H9 (cell line): ENCODE data around the gene KCNIP1. TPM values are rescaled to one million over a fixed set of nuclear protein-coding genes. Genes with fewer than 3 reads are reported as not detected.
A peak's percentile ranks its signal among the peaks of the same experiment; 100 is the strongest.

ENCODE experiments used
- DNase-seq: peaks from one replicate; pipeline ENCODE4 v3.0.0-alpha.2; 2017
- H2AFZ ChIP-seq: one replicate; pipeline ENCODE4 v1.6.1; 2013; ENCODE audit warnings: mild to moderate bottlenecking, low read length, control low read depth, moderate library complexity
- H2AK5ac ChIP-seq: 2 replicates; pipeline ENCODE4 v1.6.1; 2013; ENCODE audit warnings: low read length, control low read depth, mixed read lengths; ENCODE audit not compliant: insufficient read length
- H2BK120ac ChIP-seq: one replicate; pipeline ENCODE4 v1.6.1; 2013; ENCODE audit warnings: low read depth, mild to moderate bottlenecking, low read length, control low read depth, inconsistent platforms; ENCODE audit not compliant: poor library complexity, severe bottlenecking
- H2BK12ac ChIP-seq: 2 replicates; pipeline ENCODE4 v1.6.1; 2013; ENCODE audit warnings: low read length, control low read depth, mixed read lengths, low read depth; ENCODE audit not compliant: insufficient read length
- H2BK15ac ChIP-seq: 2 replicates; pipeline ENCODE4 v1.6.1; 2013; ENCODE audit warnings: low read depth, low read length, control low read depth
- H2BK20ac ChIP-seq: one replicate; pipeline ENCODE4 v1.6.1; 2013; ENCODE audit warnings: low read depth, mild to moderate bottlenecking, low read length, control low read depth, inconsistent platforms; ENCODE audit not compliant: poor library complexity, severe bottlenecking
- H2BK5ac ChIP-seq: 2 replicates; pipeline ENCODE4 v1.6.1; 2013; ENCODE audit warnings: low read length, control low read depth, mixed read lengths; ENCODE audit not compliant: insufficient read length
- H3K14ac ChIP-seq: 2 replicates; pipeline ENCODE4 v1.6.1; 2013; ENCODE audit warnings: low read length, control low read depth; ENCODE audit not compliant: insufficient read depth
- H3K18ac ChIP-seq: 2 replicates; pipeline ENCODE4 v1.6.1; 2013; ENCODE audit warnings: low read depth, mild to moderate bottlenecking, mixed read lengths, low read length, control low read depth; ENCODE audit not compliant: insufficient read length
- H3K23ac ChIP-seq: 2 replicates; pipeline ENCODE4 v1.6.1; 2013; ENCODE audit warnings: low read length, control low read depth, mixed read lengths, low read depth; ENCODE audit not compliant: insufficient read length
- H3K23me2 ChIP-seq: 2 replicates; pipeline ENCODE4 v1.6.1; 2013; ENCODE audit warnings: low read depth, mild to moderate bottlenecking, mixed read lengths, low read length, control low read depth; ENCODE audit not compliant: insufficient read length, poor library complexity, severe bottlenecking
- H3K27ac ChIP-seq: 2 replicates; pipeline ENCODE4 v1.5.1; 2013; ENCODE audit warnings: low read length, control low read depth, mixed read lengths, low read depth; ENCODE audit not compliant: insufficient read length
- H3K27me3 ChIP-seq: 2 replicates; pipeline ENCODE4 v1.6.1; 2013; ENCODE audit warnings: low read length, control low read depth, inconsistent platforms; ENCODE audit not compliant: insufficient read depth
- H3K4ac ChIP-seq: 2 replicates; pipeline ENCODE4 v1.6.1; 2013; ENCODE audit warnings: low read depth, mild to moderate bottlenecking, control low read depth, inconsistent platforms, low read length, moderate library complexity
- H3K4me1 ChIP-seq: 2 replicates; pipeline ENCODE4 v1.6.1; 2013; ENCODE audit warnings: low read length, control low read depth, inconsistent platforms; ENCODE audit not compliant: insufficient read depth
- H3K4me2 ChIP-seq: 2 replicates; pipeline ENCODE4 v1.6.1; 2013; ENCODE audit warnings: low read length, control low read depth, mixed read lengths; ENCODE audit not compliant: insufficient read length, insufficient read depth
- H3K56ac ChIP-seq: 2 replicates; pipeline ENCODE4 v1.6.1; 2013; ENCODE audit warnings: low read depth, mild to moderate bottlenecking, mixed read lengths, low read length, control low read depth; ENCODE audit not compliant: insufficient read length
- H3K79me1 ChIP-seq: 2 replicates; pipeline ENCODE4 v1.6.1; 2013; ENCODE audit warnings: low read depth, mild to moderate bottlenecking, moderate library complexity, low read length, control low read depth, inconsistent platforms; ENCODE audit not compliant: insufficient read depth, poor library complexity, severe bottlenecking
- H3K79me2 ChIP-seq: 2 replicates; pipeline ENCODE4 v1.6.1; 2013; ENCODE audit warnings: low read length, control low read depth, inconsistent platforms; ENCODE audit not compliant: insufficient read depth
- H3K9ac ChIP-seq: 2 replicates; pipeline ENCODE4 v1.6.1; 2013; ENCODE audit warnings: low read length, control low read depth, mixed read lengths; ENCODE audit not compliant: insufficient read length; ENCODE audit errors: extremely low read depth
- H3K9me3 ChIP-seq: one replicate; pipeline ENCODE4 v1.6.1; 2013; ENCODE audit warnings: low read depth, low read length, inconsistent platforms; ENCODE audit not compliant: control insufficient read depth
- H3T11ph ChIP-seq: one replicate; pipeline ENCODE4 v1.6.1; 2013; ENCODE audit warnings: mild to moderate bottlenecking, low read length, control low read depth, inconsistent platforms
- H4K20me1 ChIP-seq: one replicate; pipeline ENCODE4 v1.6.1; 2013; ENCODE audit not compliant: control insufficient read depth, insufficient read length, insufficient read depth
- H4K5ac ChIP-seq: 2 replicates; pipeline ENCODE4 v1.6.1; 2013; ENCODE audit warnings: low read depth, mild to moderate bottlenecking, mixed read lengths, low read length, control low read depth; ENCODE audit not compliant: insufficient read length
- H4K8ac ChIP-seq: replicated peaks from 2 replicates; pipeline ENCODE4 v1.6.1; 2013; ENCODE audit warnings: low read length, control low read depth, mixed read lengths, low read depth; ENCODE audit not compliant: insufficient read length
- H4K91ac ChIP-seq: 2 replicates; pipeline ENCODE4 v1.6.1; 2013; ENCODE audit warnings: low read depth, mild to moderate bottlenecking, moderate library complexity, mixed read lengths, low read length, control low read depth; ENCODE audit not compliant: insufficient read length
- H3K27ac Mint-ChIP-seq, 3 experiments: 2 replicates in 2 of 3; 3 replicates in 1 of 3; pipeline ENCODE4 v1.8.0; 2020 to 2021; ENCODE audit warnings: mixed read lengths in 3 of 3, mild to moderate bottlenecking in 1 of 3, moderate library complexity in 1 of 3
- H3K27me3 Mint-ChIP-seq: 2 replicates; pipeline ENCODE4 v1.8.0; 2021; ENCODE audit warnings: low read depth, mild to moderate bottlenecking, moderate library complexity, mixed read lengths
- H3K36me3 Mint-ChIP-seq, 3 experiments: 2 replicates in 2 of 3; 3 replicates in 1 of 3; pipeline ENCODE4 v1.8.0; 2020 to 2021; ENCODE audit warnings: low read depth in 3 of 3, mixed read lengths in 3 of 3; ENCODE audit not compliant: insufficient read depth in 1 of 3
- H3K4me1 Mint-ChIP-seq, 2 experiments: 2 replicates each; pipeline ENCODE4 v1.8.0; 2020; ENCODE audit warnings: mixed read lengths in 2 of 2
- H3K4me3 Mint-ChIP-seq, 2 experiments: 2 replicates in 1 of 2; 3 replicates in 1 of 2; pipeline ENCODE4 v1.8.0; 2020 to 2021; ENCODE audit warnings: mild to moderate bottlenecking in 2 of 2, mixed read lengths in 2 of 2, moderate library complexity in 1 of 2
- H3K9me3 Mint-ChIP-seq, 2 experiments: 2 replicates in 1 of 2; 3 replicates in 1 of 2; pipeline ENCODE4 v1.8.0; 2020; ENCODE audit warnings: mild to moderate bottlenecking in 2 of 2, mixed read lengths in 2 of 2, moderate library complexity in 1 of 2
- CTCF ChIP-seq: fragments of 200-600 bp; sonication (generic); conservative IDR thresholded peaks from 3 replicates; pipeline ENCODE4 v1.8.0; 2021; ENCODE audit warnings: antibody characterized with exemption, mild to moderate bottlenecking
- WGBS: extraction: QIAGEN DNeasy Blood & Tissue Kit; methylation state at CpG from one replicate; pipeline ENCODE4 v1.1.7; 2013; ENCODE audit warnings: missing lambda C conversion rate, low lambda C conversion rate, mixed read lengths; ENCODE audit not compliant: insufficient read length; ENCODE audit errors: extremely low coverage; 5-methylcytosine and 5-hydroxymethylcytosine counted together
- total RNA-seq: library from RNA; stranded (reverse); gene quantifications from 2 replicates; pipeline ENCODE4 v1.2.1, GENCODE V29; 2021

The KCNIP1 gene
- total RNA-seq, 1 experiment from 2014 or later, result 0.63 TPM

- no peaks in the 10 kb centered on the region for H3K4me1 ChIP-seq
- no peaks in the 10 kb centered on the region for H3K36me3 Mint-ChIP-seq
- peak overlapping the region in 2 of 3 experiments; percentile 10 to 24; a peak in 2 of 7 replicates for H3K27ac Mint-ChIP-seq
- no peaks in the 10 kb centered on the region for H3K79me1 ChIP-seq
- no peak overlapping the region for H3T11ph ChIP-seq
- no peaks in the 10 kb centered on the region for H3K23me2 ChIP-seq
- H2BK5ac ChIP-seq, result no peak overlapping the region
- H4K5ac ChIP-seq, result no peak overlapping the region
- H4K91ac ChIP-seq, result no peak overlapping the region
- H2BK20ac ChIP-seq, result no peak overlapping the region
- DNase-seq, result no peak
- no peaks in the 10 kb centered on the region for H3K9me3 Mint-ChIP-seq
- H3K9ac ChIP-seq, result no peak overlapping the region
- no peak overlapping the region for H2BK12ac ChIP-seq
- H2BK15ac ChIP-seq, result no peak overlapping the region
- no peak overlapping the region for H3K4me2 ChIP-seq
- no CpG with 5 or more reads among the region's 3 CpGs for WGBS
- no peak overlapping the region for H4K8ac ChIP-seq
- no peak overlapping the region for H2AFZ ChIP-seq
- no peaks in the 10 kb centered on the region for H3K79me2 ChIP-seq
- no peak overlapping the region for H3K4ac ChIP-seq
- H2AK5ac ChIP-seq, result no peak overlapping the region
- peaks cover 6% of the 10 kb centered on the region for H3K27me3 Mint-ChIP-seq
- TF ChIP-seq CTCF, result no peak
- no peak overlapping the region for H3K18ac ChIP-seq
- H3K4me3 Mint-ChIP-seq, result no peak overlapping the region
- no peak overlapping the region for H3K14ac ChIP-seq
- H3K56ac ChIP-seq, result no peak overlapping the region
- no peaks in the 10 kb centered on the region for H3K27me3 ChIP-seq
- no peak overlapping the region for H3K23ac ChIP-seq
- no peaks in the 10 kb centered on the region for H3K9me3 ChIP-seq
- no peaks in the 10 kb centered on the region for H4K20me1 ChIP-seq
- H2BK120ac ChIP-seq, result no peak overlapping the region
- H3K4me1 Mint-ChIP-seq, result peaks cover 5 to 11% of the 10 kb centered on the region in 2 experiments; a peak in 3 of 4 replicates
- H3K27ac ChIP-seq, result no peak overlapping the region
These were observed 13.4 kb upstream of the KCNIP1 start for GRCh38 chr5:170490381-170490780.
